Measurements from ENCODE around the gene NEURL2. TPM values are rescaled to one million over a fixed set of nuclear protein-coding genes. Genes with fewer than 3 reads are reported as not detected.
A peak's percentile ranks its signal among the peaks of the same experiment; 100 is the strongest.

The NEURL2 gene
- total RNA-seq, 3 donors from 2014 or later, result 7.5 to 9.7 (median 8.8) TPM

- H3K4me1 ChIP-seq, result no peaks in the 10 kb centered on the region
- TF ChIP-seq CTCF (IDR thresholded peaks at IDR 0.05) (no peak), POLR2A (IDR thresholded peaks at IDR 0.05) (no peak), POLR2AphosphoS5 (IDR thresholded peaks at IDR 0.05) (no peak)
- no peaks in the 10 kb centered on the region for H3K27me3 ChIP-seq
- intact Hi-C loops (cut with DNase I; ENCODE audit: low total_unique reads), result no loop called here
- H3K4me3 ChIP-seq, result no peak overlapping the region
- no peaks in the 10 kb centered on the region for H3K9me3 ChIP-seq
- H3K36me3 ChIP-seq, result no peaks in the 10 kb centered on the region
- no peak overlapping the region for H3K27ac ChIP-seq
- DNase-seq (ENCODE audit: low spot score in 2 of 2), result no peak
Observed at GRCh38 chr20:45848421-45848820, 42.6 kb downstream of the NEURL2 start.

- Histone ChIP-seq H3K9me3 (no peaks in the 10 kb centered on the region), H3K27ac (no peak overlapping the region), H3K27me3 (no peaks in the 10 kb centered on the region), H3K4me1 (no peaks in the 10 kb centered on the region), H3K4me3 (no peak overlapping the region), H3K36me3 (no peaks in the 10 kb centered on the region)
- no peak for TF ChIP-seq CTCF (IDR thresholded peaks at IDR 0.05)
- no peak for TF ChIP-seq POLR2AphosphoS5 (IDR thresholded peaks at IDR 0.05)
- TF ChIP-seq POLR2A (IDR thresholded peaks at IDR 0.05), result no peak
- intact Hi-C loops (cut with DNase I; ENCODE audit: low total_unique reads), result no loop called here
- DNase-seq (ENCODE audit: low spot score in 2 of 2), result no peak
Observed at GRCh38 chr20:45845452-45845851, 45.6 kb downstream of the NEURL2 start.

GRCh38 chr20:45843506-45843905 lies 47.5 kb downstream of the NEURL2 start:
- no peak for TF ChIP-seq CTCF (IDR thresholded peaks at IDR 0.05)
- no peak for TF ChIP-seq POLR2A (IDR thresholded peaks at IDR 0.05)
- Histone ChIP-seq H3K4me1 (no peaks in the 10 kb centered on the region), H3K9me3 (no peaks in the 10 kb centered on the region), H3K4me3 (no peak overlapping the region), H3K27ac (no peak overlapping the region), H3K27me3 (no peaks in the 10 kb centered on the region), H3K36me3 (peaks cover 4% of the 10 kb centered on the region)
- intact Hi-C loops (cut with DNase I; ENCODE audit: low total_unique reads), result no loop called here
- no peak for DNase-seq (ENCODE audit: low spot score in 2 of 2)

- H3K27ac ChIP-seq, result peak overlapping the region; percentile 6 to 63
- no peak for DNase-seq (ENCODE audit: low spot score in 2 of 2)
- H3K36me3 ChIP-seq, result peaks cover 4% of the 10 kb centered on the region
- TF ChIP-seq CTCF (IDR thresholded peaks at IDR 0.05), result no peak
- TF ChIP-seq POLR2AphosphoS5 (IDR thresholded peaks at IDR 0.05), result no peak
- no peak for TF ChIP-seq POLR2A (IDR thresholded peaks at IDR 0.05)
- no peaks in the 10 kb centered on the region for H3K27me3 ChIP-seq
- H3K4me1 ChIP-seq, result no peaks in the 10 kb centered on the region
- intact Hi-C loops (cut with DNase I; ENCODE audit: low total_unique reads), result no loop called here
- H3K9me3 ChIP-seq, result no peaks in the 10 kb centered on the region
- H3K4me3 ChIP-seq, result no peak overlapping the region
Observed at GRCh38 chr20:45842169-45842812, 48.7 kb downstream of the NEURL2 start.

- intact Hi-C loops (cut with DNase I; ENCODE audit: low total_unique reads), result no loop called here
- Histone ChIP-seq H3K27ac (peak overlapping the region in 1 of 2 donors; percentile 63), H3K4me3 (no peak overlapping the region), H3K4me1 (no peaks in the 10 kb centered on the region), H3K27me3 (no peaks in the 10 kb centered on the region), H3K36me3 (peaks cover 4% of the 10 kb centered on the region), H3K9me3 (no peaks in the 10 kb centered on the region)
- DNase-seq (ENCODE audit: low spot score in 2 of 2), result no peak
- TF ChIP-seq POLR2AphosphoS5 (IDR thresholded peaks at IDR 0.05), result no peak
- no peak for TF ChIP-seq POLR2A (IDR thresholded peaks at IDR 0.05)
- TF ChIP-seq CTCF (IDR thresholded peaks at IDR 0.05), result no peak
Observed at GRCh38 chr20:45841407-45842129, 49.4 kb downstream of the NEURL2 start.
